Stimulated activated CD4-positive, alpha-beta T cell treated with anti-CD3 and anti-CD28 coated beads, Interleukin-15, amount 100 ng/mL, for 1 hour (primary cell): ENCODE measurements around the gene PRRG1.
"Not testable (repeated sequence)": the region's sequence is repeated elsewhere in the genome, so short reads cannot be mapped to it uniquely, and the experiment has no call there.

Experiments used
- DNase-seq, 2 donors: peaks; one replicate each; pipeline ENCODE4 v3.0.0-alpha.2; 2020; ENCODE audit warnings: low read depth in 1 of 2, low spot score in 1 of 2

Gene PRRG1

DNA sequence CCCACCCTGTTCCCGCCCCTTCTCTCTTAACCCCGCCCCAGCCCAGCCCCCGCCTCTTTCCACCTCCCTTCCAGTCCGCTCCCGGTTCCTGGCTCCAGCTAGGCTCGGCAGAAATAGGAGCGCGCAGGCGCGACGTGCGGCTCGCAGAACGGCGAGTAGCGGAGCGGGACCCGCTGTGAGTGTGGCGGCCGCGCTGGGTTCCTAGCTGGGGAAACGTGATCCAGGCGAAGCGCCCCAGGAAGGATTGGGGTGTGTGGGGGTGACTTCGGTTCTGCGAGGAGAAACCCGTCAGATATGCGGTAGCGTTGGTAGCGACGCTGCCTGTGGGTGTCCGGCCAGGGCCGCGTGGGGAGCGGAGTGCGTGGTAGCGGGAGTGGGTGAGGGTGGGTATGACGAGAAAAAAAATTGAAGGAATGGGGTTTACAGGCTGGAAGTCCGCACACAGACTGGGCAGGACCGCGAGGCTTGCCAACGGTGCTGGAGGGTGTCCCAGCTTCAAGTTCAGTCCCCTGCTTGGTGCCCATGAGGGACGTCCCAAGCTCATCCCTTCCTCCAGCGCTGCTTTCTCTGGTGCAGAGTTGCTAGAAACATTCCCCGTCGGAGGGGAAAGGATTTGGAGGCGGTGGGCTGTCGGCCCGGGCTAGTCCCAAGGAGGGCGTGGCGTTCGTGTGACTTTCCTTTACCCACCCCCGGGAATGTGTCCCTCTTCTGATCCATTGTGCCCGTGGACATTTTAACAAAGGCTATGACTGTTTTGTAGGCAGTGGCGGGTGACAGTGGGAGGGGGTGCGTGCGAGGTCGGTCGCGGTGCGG is at the start of gene PRRG1:
Gene PRRG1, plus strand, starts transcription at position 144 of the 813 bp plus-strand sequence. CDS start 56,886 bp downstream, outside the sequence.
- DNase-seq = no peak

- no peak for DNase-seq
Observed at GRCh38 chrX:37302569-37302968, 46.6 kb upstream of the PRRG1 start.

- not testable (repeated sequence) for DNase-seq
Observed at GRCh38 chrX:37305238-37305637, 43.9 kb upstream of the PRRG1 start.

DNA sequence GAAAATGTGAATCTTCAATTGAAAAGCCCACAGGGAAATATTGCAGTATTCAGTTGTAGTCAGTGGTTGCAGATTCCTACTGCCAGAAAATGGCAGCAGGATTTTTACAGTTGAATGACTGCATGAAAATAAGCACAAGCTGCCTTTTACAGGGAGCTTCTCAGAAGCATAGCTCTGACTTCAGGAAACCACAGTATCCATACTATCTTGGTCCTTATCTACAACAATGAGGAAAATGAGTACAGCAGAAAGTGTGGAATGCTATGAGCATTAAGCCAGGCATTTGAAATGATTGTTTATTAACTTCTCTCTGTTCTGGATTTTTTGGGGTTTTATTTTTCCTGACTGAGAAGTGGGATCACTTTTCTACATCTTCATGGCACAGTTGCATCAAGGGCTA is 34.6 kb upstream of the PRRG1 start:
- no peak for DNase-seq

GRCh38 chrX:37315511-37316248 is 33.5 kb upstream of the PRRG1 start:
- DNase-seq = no peak

DNA sequence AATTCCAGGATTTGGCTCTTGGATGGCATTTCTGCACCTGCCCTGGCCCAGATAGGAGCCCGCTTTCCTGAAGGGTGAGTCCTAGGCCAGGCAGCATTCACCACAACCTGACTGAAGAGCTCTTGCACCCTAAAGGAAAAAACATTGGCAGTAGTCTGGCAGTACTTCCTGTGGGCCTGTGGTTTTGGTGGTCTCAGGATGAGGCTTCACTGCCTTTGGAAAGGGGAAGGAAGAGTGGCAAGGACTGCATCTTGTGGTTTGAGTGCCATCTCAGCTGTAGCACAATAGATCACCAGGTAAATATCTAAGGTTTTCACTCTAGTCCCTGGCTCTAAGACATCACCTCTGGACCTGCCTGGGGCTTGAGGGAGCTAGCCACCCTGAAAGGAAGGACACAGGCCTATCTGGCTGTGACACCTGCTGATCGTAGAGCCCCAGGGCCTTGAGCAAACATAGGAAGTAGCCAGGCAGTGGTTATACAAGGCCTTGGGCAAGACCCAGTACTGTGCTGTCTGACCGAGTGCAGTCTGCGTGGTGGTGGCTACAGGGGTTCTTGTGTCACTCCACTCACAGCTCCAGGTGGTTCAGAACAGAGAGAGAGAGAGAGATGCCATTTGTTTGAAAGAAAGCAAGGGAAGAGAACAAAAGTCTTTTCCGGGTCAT is 28.5 kb upstream of the PRRG1 start:
- no peak for DNase-seq

DNA sequence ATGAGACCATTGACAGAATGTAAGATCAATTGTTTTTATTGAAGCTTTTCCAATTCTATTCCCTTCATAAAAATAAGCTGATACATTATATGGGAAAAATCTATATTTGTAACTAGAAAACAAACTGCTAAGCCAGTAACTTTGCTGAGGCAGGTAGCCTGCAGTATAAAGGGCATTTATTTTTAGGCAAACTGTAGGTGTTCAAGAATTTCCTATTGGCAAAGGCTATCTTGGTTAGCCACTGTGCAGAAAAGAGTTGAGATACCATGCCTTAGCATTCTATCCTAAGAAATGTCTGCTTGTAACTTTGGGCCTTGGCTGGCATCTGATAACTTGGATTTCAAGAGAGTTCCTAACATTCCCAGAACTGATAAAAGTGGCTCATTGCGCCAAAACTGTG is 18.5 kb upstream of the PRRG1 start:
- no peak for DNase-seq

- DNase-seq = no peak
Observed at GRCh38 chrX:37331546-37331945, 17.6 kb upstream of the PRRG1 start.

DNA sequence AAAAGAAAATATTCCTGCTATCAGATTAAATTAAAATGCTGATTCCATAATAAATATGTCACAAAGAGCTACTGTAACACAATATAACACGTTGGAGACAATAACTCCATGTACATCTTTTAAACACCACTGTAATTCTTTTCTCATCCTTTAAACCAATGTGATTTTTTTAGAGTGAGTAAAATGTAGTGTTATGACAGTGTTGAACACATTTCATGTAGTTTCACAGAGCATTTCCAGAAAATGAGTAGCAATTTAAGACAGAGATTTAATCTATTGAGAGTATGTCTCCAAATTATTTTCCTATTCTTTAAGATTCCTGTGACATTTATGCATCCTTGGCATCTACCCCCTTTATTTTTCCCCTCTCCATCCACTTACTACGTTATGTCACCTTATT is 17.1 kb upstream of the PRRG1 start:
- no peak for DNase-seq

GRCh38 chrX:37332987-37333658 is 16.0 kb upstream of the PRRG1 start:
- DNase-seq = no peak

GRCh38 chrX:37347420-37347819 is 1.7 kb upstream of the PRRG1 start:
- no peak for DNase-seq

DNA sequence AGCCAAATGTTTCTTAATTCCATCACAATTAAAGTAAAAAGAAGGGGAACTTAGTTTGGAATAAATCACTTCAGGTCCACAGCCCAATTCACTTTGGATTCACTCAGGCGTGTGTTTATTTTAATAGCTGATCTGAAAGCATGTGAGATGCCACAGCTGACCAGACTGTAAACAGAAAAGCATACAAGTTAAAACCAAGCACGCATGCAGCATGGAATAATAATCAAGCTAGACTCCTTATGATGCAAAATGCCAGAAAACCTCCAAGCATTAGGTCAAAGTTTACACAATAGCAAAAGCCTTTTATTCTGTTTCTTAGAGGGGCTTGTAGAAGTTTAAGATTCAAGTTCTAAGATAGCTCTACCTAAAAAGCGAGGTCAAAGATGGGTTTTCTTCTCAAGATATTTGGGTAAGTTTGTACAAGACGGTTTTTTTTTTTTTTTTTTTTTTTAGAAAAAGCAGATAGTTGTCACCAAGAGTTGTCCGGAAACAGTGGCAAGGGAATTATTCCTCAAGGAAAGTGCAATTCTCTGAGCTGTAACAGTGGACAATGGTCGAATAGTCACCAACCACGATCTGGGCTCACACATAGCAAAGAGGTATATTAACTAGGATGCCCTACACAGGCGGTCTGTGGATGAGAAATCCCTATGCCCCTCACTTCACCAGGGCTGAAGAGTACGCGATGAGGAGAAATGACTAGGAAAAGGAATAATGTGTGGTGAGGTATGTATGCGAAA is 763 bp upstream of the PRRG1 start:
- no peak for DNase-seq

DNA sequence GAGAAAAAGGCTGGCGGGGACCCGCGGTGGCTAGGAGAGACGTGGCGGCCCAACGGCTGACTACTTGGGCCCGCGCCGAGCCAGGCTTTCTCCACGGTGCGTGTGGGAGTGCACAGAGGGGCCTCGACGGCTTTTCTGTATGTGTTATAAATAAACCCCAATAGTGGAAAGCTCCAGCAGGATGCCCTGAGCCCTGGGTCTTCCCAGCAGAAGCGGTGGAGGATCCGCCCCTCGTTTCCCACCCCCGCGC is 268 bp upstream of the PRRG1 start:
- DNase-seq = no peak

GRCh38 chrX:37350034-37350365 is 836 bp downstream of the PRRG1 start:
- DNase-seq = no peak

GRCh38 chrX:37353646-37354045 is 4.5 kb downstream of the PRRG1 start:
- DNase-seq = no peak

GRCh38 chrX:37357436-37357835 is 8.3 kb downstream of the PRRG1 start:
- DNase-seq = no peak

GRCh38 chrX:37361596-37361995 is 12.4 kb downstream of the PRRG1 start:
- no peak for DNase-seq

GRCh38 chrX:37364666-37365065 is 15.5 kb downstream of the PRRG1 start:
- DNase-seq = no peak

- DNase-seq = no peak
Observed at GRCh38 chrX:37367946-37368345, 18.8 kb downstream of the PRRG1 start.

DNA sequence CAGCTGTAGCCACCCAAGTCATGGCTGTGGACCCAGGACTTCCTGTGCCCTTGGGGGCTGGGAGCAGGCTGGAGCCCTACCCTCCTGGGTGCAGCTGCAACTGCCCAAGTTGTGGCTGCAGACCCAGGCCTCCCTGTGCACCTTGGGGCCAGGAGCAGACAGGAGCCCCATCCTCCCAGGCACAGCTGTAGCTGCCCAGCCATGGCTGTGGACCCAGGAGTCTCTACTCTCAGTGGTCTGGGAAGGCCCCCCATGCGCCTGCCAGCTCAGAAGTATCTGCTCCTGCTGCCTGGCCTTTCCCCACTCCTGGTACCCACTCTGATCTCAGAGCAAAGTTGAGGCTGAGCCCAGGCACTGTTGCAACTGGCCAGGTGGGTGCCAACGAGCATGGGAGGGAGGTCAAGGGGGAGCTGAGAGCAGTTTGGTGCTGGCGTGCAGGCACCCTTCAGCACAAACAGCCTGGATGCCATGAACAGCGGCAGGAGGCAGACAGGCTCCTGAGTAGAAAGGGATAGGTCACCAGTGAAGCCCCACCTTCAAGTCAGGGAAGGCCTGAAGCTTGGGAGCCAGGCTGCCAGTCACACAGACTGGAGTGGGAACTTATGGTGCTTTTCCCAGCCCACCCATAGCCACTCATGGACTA is 21.5 kb downstream of the PRRG1 start:
- DNase-seq = no peak

DNA sequence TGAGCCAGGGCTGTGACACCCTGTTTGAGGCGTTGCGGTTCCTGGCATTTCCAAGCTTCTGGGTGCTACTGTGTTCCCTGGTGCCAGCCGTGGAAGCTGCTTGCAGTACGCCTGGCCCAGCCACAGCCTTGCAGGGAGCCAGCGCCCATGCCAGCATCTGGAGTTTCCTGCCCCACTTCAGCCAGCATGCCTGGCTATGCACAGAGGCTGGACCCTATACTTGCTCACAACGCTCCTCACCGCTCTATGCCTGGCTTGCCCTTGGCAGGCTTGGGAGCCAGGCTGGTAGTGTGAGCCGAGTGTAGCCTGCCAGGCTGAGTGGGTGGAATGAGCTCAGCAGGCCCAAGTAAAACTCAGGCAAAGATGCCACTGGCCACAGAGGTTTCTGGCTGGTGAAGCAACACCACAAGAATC is 22.4 kb downstream of the PRRG1 start:
- no peak for DNase-seq
